ENCODE results near the gene HHAT.

The HHAT gene

DNA sequence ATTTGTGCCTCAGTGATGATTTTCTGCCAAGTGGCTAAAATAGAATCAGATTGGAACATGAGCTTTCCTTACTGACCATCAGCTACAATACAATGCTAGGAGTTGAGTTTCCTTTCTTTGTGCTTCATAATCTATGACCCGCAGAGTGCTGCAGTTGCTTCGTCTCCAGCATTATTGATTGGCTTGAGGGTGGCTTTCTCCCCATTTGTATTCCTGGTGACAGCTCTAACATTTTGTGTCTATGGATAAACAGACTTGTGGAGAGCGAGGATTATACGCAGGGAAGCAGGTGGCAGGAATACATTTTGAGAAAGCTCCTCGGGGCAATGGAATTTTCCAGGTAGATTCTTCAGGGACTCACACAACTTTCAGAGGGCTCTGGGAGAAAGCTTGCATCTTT, 223.2 kb downstream of the HHAT start:
- TF ChIP-seq, protein P1, sequence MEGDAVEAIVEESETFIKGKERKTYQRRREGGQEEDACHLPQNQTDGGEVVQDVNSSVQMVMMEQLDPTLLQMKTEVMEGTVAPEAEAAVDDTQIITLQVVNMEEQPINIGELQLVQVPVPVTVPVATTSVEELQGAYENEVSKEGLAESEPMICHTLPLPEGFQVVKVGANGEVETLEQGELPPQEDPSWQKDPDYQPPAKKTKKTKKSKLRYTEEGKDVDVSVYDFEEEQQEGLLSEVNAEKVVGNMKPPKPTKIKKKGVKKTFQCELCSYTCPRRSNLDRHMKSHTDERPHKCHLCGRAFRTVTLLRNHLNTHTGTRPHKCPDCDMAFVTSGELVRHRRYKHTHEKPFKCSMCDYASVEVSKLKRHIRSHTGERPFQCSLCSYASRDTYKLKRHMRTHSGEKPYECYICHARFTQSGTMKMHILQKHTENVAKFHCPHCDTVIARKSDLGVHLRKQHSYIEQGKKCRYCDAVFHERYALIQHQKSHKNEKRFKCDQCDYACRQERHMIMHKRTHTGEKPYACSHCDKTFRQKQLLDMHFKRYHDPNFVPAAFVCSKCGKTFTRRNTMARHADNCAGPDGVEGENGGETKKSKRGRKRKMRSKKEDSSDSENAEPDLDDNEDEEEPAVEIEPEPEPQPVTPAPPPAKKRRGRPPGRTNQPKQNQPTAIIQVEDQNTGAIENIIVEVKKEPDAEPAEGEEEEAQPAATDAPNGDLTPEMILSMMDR (IDR thresholded peaks at IDR 0.05; ENCODE audit: borderline replicate concordance, insufficient read depth, low read depth, low read length): no peak

DNA sequence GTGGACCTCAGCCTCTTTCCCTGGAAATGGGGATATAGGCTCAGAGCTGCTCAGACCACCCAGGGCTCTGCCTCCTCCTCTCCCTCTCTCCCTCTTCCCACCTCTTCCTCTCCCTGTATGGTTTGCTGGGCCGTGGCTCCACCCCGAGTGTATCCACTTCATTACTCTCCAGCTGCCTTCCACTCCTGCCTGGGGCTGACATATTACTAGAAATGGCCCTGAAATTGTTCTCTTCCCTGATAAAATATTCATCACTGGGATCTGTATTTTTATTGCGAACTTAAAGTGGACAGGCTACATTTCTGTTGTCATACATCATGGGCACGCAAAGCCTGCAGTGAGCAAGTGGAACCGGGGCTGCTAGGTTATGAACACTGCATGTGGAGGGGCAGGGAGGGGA, 225.0 kb downstream of the HHAT start:
- no peak overlapping the region for H3K4me3 ChIP-seq (ENCODE audit: low read depth, low read length)
- TF ChIP-seq, protein P1 (IDR thresholded peaks at IDR 0.05; ENCODE audit: borderline replicate concordance, insufficient read depth, low read depth, low read length): no peak

More for the DNA sequence above, 223.2 kb downstream of the HHAT start:
- H3K4me3 ChIP-seq (ENCODE audit: low read depth, low read length): no peak overlapping the region

DNA sequence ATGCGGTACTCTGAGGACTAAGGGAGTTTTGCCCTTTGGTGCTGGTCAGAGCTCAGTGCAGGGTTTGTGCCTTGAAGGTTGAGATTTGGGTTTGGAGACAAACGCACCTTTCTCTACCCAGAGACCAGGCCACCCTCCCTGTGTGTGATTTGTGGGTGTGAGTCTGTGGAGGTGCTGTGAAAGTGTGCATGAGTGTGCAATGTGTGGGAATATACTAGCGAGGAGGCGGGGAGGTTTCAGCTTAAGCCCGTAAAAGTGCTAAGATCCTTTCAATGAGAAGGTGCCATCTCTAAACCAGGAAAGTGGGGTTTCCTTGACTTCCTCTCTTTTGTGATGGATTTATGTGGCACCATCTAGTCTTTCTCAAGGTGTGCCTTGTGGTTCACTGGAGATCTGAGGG, 225.7 kb downstream of the HHAT start:
- TF ChIP-seq, protein P1 (IDR thresholded peaks at IDR 0.05; ENCODE audit: borderline replicate concordance, insufficient read depth, low read depth, low read length): no peak
- H3K4me3 ChIP-seq (ENCODE audit: low read depth, low read length): no peak overlapping the region

DNA sequence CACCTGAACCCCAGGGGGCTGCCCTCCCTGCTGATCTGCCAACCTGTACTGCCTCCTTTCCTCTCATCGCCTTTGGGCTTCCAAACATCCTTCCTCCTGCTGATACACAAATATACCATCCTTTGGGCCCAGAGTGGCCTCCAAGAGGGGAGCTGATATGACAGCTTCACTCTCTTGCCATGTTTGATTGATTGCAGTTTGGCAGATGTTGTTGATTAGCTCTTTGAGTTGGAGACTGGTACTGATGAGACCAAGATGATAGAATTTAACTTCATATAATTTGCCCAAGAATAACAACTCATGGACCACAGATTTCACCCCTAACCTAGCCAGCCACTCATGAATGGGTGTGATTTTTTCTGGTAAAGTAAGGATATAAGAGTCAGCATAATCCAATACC, 227.8 kb downstream of the HHAT start:
- TF ChIP-seq, protein P1 (IDR thresholded peaks at IDR 0.05; ENCODE audit: borderline replicate concordance, insufficient read depth, low read depth, low read length): no peak
- H3K4me3 ChIP-seq (ENCODE audit: low read depth, low read length): no peak overlapping the region

DNA sequence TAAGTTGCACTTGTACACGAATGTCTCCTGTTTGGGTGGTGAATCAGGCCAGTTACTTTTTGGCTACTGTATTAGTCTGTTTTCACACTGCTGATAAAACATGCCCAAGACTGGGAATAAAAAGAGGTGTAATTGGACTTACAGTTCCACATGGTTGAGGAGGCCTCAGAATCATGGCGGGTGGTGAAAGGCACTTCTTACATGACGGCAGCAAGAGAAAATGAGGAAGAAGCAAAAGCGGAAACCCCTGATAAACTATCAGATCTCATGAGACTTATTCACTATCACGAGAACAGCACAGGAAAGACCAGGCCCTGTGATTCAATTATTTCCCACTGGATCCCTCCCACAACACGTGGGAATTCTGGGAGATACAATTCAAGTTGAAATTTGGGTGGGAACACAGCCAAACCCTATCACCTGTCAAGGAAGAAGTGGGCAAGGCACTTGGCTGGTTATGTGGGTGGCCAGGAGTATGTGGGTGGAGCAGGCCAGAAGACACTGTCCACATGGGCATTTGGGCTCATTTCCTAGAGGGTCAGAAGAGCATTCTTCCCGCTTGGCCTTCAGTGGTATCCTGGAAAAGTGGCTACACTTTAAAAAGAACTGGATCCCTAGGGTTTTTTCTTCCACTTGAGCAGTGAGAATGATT, 228.8 kb downstream of the HHAT start:
- TF ChIP-seq, protein P1 (IDR thresholded peaks at IDR 0.05; ENCODE audit: borderline replicate concordance, insufficient read depth, low read depth, low read length): no peak

DNA sequence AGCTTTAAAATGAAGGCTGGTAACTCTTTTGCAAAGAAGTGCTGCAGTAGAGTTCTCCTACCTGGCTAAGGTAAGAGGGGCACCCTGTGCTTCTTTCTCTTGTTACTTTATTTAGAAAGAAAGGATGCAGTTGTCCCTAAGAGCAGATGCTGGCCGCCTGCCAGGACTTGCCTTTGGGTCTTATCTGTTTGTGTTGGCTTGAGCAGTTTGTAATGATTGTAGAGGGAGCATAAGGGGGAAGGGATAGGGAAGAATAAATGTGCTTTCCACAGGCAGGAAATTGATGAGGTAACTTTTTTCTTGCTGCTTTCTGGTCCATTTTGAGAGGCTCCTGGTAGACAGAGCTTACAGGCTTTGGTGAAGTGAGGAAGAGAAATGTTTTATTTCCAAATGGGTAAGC, 229.6 kb downstream of the HHAT start:
- TF ChIP-seq, protein P1 (IDR thresholded peaks at IDR 0.05; ENCODE audit: borderline replicate concordance, insufficient read depth, low read depth, low read length): no peak
- no peak overlapping the region for H3K4me3 ChIP-seq (ENCODE audit: low read depth, low read length)

More for the DNA sequence above, 228.8 kb downstream of the HHAT start:
- no peak overlapping the region for H3K4me3 ChIP-seq (ENCODE audit: low read depth, low read length)

DNA sequence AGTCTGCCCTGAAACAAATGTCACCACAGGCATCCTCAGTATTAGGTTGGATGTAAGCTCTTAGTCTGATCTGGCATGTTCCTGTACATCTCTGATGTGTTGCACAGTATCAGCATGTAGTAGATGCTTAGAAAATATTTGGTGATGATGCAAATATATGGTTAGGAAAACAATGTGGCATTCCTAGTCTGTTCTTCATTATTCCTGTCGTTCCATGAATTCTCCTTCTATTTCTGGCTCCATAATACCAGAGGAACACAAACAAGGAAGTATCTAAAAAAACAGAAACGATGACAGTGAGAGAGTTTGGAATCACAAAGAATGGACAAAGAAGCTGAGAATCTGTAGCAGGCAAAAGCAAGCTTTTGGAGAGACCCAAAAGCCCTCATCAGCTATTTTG, 236.6 kb downstream of the HHAT start:
- TF ChIP-seq, protein P1 (IDR thresholded peaks at IDR 0.05; ENCODE audit: borderline replicate concordance, insufficient read depth, low read depth, low read length): no peak
- H3K4me3 ChIP-seq (ENCODE audit: low read depth, low read length): no peak overlapping the region

Data from GM12875 (cell line).